ENCODE data around the gene PYGM.

- no peak for TF ChIP-seq CTCF (IDR thresholded peaks at IDR 0.05)
- TF ChIP-seq POLR2AphosphoS5 (IDR thresholded peaks at IDR 0.05) = no peak
These were observed 44.1 kb upstream of the PYGM start for GRCh38 chr11:64803846-64804345.
